SU-DHL-6 (cell line): Measurements from ENCODE around the gene MYO9A.

Experiments
- H2AFZ ChIP-seq: fragments of 200-600 bp; sonication (generic); 2 replicates; pipeline ENCODE4 v1.6.1; 2014; ENCODE audit warnings: low read depth, mild to moderate bottlenecking, moderate library complexity, mixed read lengths, antibody characterized with exemption, low read length; ENCODE audit not compliant: severe bottlenecking
- H3F3A ChIP-seq: fragments of 200-600 bp; shearing (Covaris generic); 2 replicates; pipeline ENCODE4 v1.6.0; 2016; ENCODE audit warnings: antibody characterized with exemption, mild to moderate bottlenecking; ENCODE audit not compliant: insufficient read depth
- H3K27ac ChIP-seq: fragments of 200-600 bp; sonication (generic); 2 replicates; pipeline ENCODE4 v1.5.1; 2016; ENCODE audit warnings: low read depth, mild to moderate bottlenecking, low read length, moderate library complexity, mixed read lengths
- H3K27me3 ChIP-seq: fragments of 200-600 bp; sonication (generic), shearing (Covaris generic); 2 replicates; pipeline ENCODE4 v1.6.0; 2014; ENCODE audit warnings: mild to moderate bottlenecking, low read length
- H3K36me3 ChIP-seq: fragments of 200-600 bp; sonication (generic); 2 replicates; pipeline ENCODE4 v1.6.1; 2014; ENCODE audit warnings: mild to moderate bottlenecking, low read length, mixed read lengths
- H3K4me2 ChIP-seq: fragments of 300-600, 200-600 bp; shearing (Covaris generic), sonication (generic); 2 replicates; pipeline ENCODE4 v1.6.0; 2014; ENCODE audit warnings: low read length, low read depth, mild to moderate bottlenecking; ENCODE audit not compliant: poor library complexity, severe bottlenecking
- H3K4me3 ChIP-seq: fragments of 200-600 bp; sonication (generic); 2 replicates; pipeline ENCODE4 v1.5.1; 2014; ENCODE audit warnings: antibody characterized with exemption, low read length, mild to moderate bottlenecking, mixed read lengths; ENCODE audit not compliant: insufficient read depth, poor library complexity, severe bottlenecking
- H3K79me2 ChIP-seq: fragments of 200-600 bp; sonication (generic); 2 replicates; pipeline ENCODE4 v1.6.1; 2014; ENCODE audit warnings: mild to moderate bottlenecking, low read length, moderate library complexity; ENCODE audit not compliant: insufficient read depth
- H3K9ac ChIP-seq: fragments of 200-600 bp; sonication (generic); 2 replicates; pipeline ENCODE4 v1.7.0; 2014; ENCODE audit warnings: mild to moderate bottlenecking, low read length
- H3K9me2 ChIP-seq: fragments of 200-600 bp; sonication (generic); replicated peaks from 2 replicates; pipeline ENCODE4 v1.6.1; 2014; ENCODE audit warnings: low read length; ENCODE audit not compliant: insufficient read depth
- H3K9me3 ChIP-seq: fragments of 200-600 bp; sonication (generic); 2 replicates; pipeline ENCODE4 v1.6.1; 2014; ENCODE audit warnings: low read length, mixed read lengths; ENCODE audit not compliant: insufficient read depth
- H4K20me1 ChIP-seq: fragments of 200-600 bp; sonication (generic); 2 replicates; pipeline ENCODE4 v1.6.1; 2014; ENCODE audit warnings: low read depth, mild to moderate bottlenecking, antibody characterized with exemption, low read length, moderate library complexity, mixed read lengths
- EZH2phosphoT487 ChIP-seq: fragments of 200-600 bp; sonication (generic), shearing (Covaris generic); conservative IDR thresholded peaks from 2 replicates; pipeline ENCODE4 v1.6.1; 2018; ENCODE audit warnings: mild to moderate bottlenecking, antibody characterized with exemption, low read length, moderate library complexity, mixed read lengths
- TF ChIP-seq, protein P1 (sequence below): fragments of 200-600 bp; sonication (generic); IDR thresholded peaks from one replicate; pipeline ENCODE4 v1.5.1; 2017; ENCODE audit warnings: antibody characterized with exemption, mild to moderate bottlenecking, low read length, moderate library complexity; ENCODE audit not compliant: insufficient read depth, poor library complexity, severe bottlenecking

Gene MYO9A

DNA sequence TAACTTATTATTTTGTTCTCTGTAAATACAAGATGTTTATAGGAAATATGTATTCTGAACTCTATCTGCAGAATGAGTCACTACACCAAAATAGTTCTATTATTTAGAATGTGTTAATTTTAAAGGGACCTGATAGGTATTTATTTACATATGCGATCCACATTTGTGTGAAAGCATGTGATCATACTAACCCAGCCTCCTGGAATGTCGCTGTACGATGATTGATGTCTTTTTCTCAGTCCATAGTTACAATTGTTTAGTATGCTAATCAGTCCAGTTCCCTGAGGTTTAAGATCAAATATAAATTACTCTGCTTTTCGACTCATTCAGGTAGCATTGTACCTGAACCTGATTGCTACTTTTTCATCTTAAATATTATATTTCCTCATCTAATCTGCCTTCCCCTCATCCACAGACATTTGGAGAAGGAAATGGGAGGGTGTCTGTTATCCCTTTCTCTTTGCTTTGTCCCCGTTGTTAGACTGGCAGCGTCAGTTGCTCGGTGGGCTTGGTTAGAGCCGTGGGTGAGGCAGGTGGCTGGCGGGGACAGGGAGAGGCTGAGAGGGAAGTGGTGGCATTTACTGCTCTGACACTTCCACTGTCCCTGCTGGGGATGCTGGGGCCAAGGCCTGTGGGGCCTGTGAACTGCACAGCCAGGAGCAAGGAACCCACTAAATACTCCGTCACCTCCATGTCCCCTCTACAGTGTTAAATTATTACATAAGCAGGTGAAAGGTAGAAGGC is 335.4 kb downstream of the MYO9A start:
- Histone ChIP-seq H3K4me2 (no peak overlapping the region), H3K4me3 (no peak overlapping the region), H4K20me1 (no peaks in the 10 kb centered on the region), H3K36me3 (no peaks in the 10 kb centered on the region), H3K79me2 (no peaks in the 10 kb centered on the region), H3K9me2 (no peaks in the 10 kb centered on the region), H3K9me3 (no peaks in the 10 kb centered on the region), H3F3A (no peaks in the 10 kb centered on the region), H2AFZ (no peak overlapping the region), H3K27ac (no peak overlapping the region), H3K27me3 (no peaks in the 10 kb centered on the region), H3K9ac (no peak overlapping the region)
- TF ChIP-seq EZH2phosphoT487 = no peak

GRCh38 chr15:71781965-71782265 is 336.0 kb downstream of the MYO9A start:
- H3K9me2 ChIP-seq = no peaks in the 10 kb centered on the region
- no peaks in the 10 kb centered on the region for H3F3A ChIP-seq
- H3K27me3 ChIP-seq = no peaks in the 10 kb centered on the region
- no peaks in the 10 kb centered on the region for H3K79me2 ChIP-seq
- H3K36me3 ChIP-seq = no peaks in the 10 kb centered on the region
- no peak overlapping the region for H3K4me2 ChIP-seq
- H3K9me3 ChIP-seq = no peaks in the 10 kb centered on the region
- H3K9ac ChIP-seq = no peak overlapping the region
- H3K4me3 ChIP-seq = no peak overlapping the region
- no peak overlapping the region for H2AFZ ChIP-seq
- no peaks in the 10 kb centered on the region for H4K20me1 ChIP-seq
- no peak overlapping the region for H3K27ac ChIP-seq
- TF ChIP-seq, protein P1, sequence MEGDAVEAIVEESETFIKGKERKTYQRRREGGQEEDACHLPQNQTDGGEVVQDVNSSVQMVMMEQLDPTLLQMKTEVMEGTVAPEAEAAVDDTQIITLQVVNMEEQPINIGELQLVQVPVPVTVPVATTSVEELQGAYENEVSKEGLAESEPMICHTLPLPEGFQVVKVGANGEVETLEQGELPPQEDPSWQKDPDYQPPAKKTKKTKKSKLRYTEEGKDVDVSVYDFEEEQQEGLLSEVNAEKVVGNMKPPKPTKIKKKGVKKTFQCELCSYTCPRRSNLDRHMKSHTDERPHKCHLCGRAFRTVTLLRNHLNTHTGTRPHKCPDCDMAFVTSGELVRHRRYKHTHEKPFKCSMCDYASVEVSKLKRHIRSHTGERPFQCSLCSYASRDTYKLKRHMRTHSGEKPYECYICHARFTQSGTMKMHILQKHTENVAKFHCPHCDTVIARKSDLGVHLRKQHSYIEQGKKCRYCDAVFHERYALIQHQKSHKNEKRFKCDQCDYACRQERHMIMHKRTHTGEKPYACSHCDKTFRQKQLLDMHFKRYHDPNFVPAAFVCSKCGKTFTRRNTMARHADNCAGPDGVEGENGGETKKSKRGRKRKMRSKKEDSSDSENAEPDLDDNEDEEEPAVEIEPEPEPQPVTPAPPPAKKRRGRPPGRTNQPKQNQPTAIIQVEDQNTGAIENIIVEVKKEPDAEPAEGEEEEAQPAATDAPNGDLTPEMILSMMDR = no peak
- TF ChIP-seq EZH2phosphoT487 = no peak

DNA sequence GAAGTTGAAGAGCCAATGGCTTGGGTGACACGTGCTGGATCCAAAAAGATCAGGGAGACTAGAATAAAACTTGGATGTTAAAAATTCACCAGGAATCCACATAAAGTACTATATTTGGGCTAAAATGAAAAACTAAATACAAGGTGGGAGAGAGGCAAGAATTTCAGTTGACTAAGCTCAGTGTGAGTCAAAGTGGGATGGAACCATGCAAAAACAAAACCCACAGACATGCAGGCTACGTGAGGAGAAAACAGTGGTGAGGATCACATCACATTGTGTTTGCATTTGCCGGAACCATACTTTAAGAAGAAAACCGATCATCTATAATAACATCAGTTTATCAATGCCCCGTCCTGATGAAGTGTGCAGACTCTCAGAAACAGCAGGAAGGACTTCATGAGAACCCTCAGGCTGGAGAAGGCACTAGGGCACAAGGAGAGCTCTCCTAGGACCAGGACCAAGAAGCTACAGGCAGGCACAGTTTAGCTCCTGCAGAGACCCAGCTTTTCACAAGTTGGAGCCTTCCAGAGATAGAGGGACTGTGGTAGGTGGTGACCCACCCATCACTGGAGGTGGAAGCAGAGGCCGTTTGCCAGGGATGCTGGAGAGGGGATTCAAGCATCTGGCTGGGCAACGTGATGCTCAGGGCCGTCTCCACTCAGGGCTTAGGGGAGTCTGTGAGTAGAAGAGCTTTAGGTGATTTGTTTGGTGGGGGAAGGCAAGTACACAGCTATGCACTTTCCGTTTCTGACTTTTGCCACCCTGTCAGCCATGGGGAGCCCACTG is 336.6 kb downstream of the MYO9A start:
- Histone ChIP-seq H3K79me2 (no peaks in the 10 kb centered on the region), H3K9ac (no peak overlapping the region), H3F3A (no peaks in the 10 kb centered on the region), H3K4me3 (no peak overlapping the region), H3K36me3 (no peaks in the 10 kb centered on the region), H4K20me1 (no peaks in the 10 kb centered on the region), H3K27me3 (no peaks in the 10 kb centered on the region), H3K9me2 (no peaks in the 10 kb centered on the region), H3K4me2 (no peak overlapping the region), H3K27ac (no peak overlapping the region), H2AFZ (no peak overlapping the region), H3K9me3 (no peaks in the 10 kb centered on the region)
- TF ChIP-seq, protein P1 = no peak
